Stomach (tissue), 4 donors: ENCODE results near the gene IL20RA.

Source experiments
- POLR2A ChIP-seq, 4 donors: fragments of 450-650 bp; IDR thresholded peaks; one replicate each; pipeline ENCODE4 v1.6.1; 2016; ENCODE audit warnings: antibody characterized with exemption in 4 of 4, control low read depth in 2 of 4, mild to moderate bottlenecking in 1 of 4, moderate library complexity in 1 of 4
- TF ChIP-seq, protein P1 (sequence below), 7 experiments: fragments of 450-650 bp in 4 of 7; fragments of 200-600 bp in 3 of 7; sonication (generic) in 3 of 7; IDR thresholded peaks; one replicate each; pipeline ENCODE4 v1.5.1; 2016 to 2019; ENCODE audit warnings: antibody characterized with exemption in 7 of 7, control low read depth in 2 of 7, mild to moderate bottlenecking in 1 of 7

DNA sequence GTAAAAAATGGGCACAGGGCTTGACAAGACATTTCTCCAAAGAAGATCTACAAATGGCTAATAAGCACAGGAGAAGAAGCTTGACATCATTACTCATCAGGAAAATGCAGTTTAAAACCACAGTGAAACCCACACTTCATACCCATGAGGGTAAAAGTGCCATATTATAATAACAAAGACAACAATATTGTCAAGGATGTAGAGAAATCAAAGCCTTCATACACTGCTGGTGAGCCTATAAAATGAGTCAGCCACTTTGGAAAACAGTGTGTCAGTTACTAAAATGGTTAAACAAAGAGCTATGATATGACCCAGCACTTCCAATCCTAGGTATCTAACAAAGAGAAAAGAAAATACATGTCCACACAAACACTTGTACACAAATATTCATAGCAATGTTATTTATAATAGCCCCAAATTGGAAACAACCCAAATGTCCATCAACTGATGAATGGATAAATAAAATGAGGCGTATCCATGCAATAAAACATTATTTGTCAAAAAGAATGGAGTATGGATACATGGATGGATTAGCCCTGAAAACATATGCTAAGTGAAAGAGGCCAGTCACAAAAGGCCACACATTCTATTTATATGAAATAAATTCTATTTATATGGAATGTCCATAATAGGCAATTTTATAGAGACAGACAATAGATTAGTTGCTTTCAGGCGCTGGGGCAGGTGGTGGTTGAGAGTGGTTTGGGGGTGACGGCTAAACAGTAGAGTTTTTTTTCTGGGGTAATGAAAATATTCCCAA, 11.5 kb upstream of the IL20RA start:
- TF ChIP-seq POLR2A (IDR thresholded peaks at IDR 0.05), result no peak
- TF ChIP-seq, protein P1, sequence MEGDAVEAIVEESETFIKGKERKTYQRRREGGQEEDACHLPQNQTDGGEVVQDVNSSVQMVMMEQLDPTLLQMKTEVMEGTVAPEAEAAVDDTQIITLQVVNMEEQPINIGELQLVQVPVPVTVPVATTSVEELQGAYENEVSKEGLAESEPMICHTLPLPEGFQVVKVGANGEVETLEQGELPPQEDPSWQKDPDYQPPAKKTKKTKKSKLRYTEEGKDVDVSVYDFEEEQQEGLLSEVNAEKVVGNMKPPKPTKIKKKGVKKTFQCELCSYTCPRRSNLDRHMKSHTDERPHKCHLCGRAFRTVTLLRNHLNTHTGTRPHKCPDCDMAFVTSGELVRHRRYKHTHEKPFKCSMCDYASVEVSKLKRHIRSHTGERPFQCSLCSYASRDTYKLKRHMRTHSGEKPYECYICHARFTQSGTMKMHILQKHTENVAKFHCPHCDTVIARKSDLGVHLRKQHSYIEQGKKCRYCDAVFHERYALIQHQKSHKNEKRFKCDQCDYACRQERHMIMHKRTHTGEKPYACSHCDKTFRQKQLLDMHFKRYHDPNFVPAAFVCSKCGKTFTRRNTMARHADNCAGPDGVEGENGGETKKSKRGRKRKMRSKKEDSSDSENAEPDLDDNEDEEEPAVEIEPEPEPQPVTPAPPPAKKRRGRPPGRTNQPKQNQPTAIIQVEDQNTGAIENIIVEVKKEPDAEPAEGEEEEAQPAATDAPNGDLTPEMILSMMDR (IDR thresholded peaks at IDR 0.05), result no peak
